ENCODE data around the gene TMEM150A. TPM values are rescaled to one million over a fixed set of nuclear protein-coding genes. Genes with fewer than 3 reads are reported as not detected.

Gene TMEM150A
- total and polyA plus RNA-seq, 2 of the 4 experiments (the other 2 are of a cell fraction) = 4.8 to 16.3 TPM

DNA sequence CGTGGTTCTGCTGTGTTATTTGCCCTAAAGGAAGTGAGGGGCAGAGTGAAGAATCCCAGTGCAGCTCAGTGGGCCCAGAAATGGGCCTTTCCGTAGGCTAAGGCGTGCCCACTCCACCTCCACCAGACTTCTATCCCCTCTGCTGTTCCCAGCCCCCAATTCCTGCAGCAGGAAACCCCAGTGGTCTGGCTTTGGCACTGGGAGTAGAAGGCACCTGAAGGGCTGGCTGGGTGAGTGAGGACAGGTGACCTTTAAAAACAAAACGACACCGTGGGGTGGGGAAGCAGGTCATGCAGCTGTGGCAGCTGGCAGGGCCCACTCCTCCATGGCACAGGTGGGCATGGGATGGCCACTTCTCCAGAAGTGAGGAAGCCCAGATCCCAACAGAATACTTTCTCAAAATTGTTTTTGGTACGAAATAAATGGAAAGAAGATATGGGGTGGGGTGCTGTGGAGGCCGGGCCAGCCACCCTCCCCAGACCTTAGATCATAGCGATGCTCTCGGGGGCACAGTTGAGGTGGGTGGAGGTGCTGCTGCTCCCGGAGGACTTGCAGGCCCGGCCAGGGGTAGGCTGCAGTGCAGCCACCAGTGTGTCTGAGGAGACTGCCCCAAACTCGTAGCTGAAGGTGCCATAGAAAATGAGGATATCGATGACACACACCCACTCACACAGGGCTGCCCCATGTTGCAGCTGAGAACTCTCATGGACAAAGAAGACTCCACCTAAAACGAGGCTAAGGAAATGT lies 3.7 kb downstream of the TMEM150A start:
- no peak overlapping the region for H3K9ac ChIP-seq (ENCODE audit: low read depth, low read length)
- peaks cover 25 to 69% of the 10 kb centered on the region in 2 experiments; a peak in 3 of 4 replicates for H3K79me1 ChIP-seq (ENCODE audit: low read depth in 1 of 2, low read length in 2 of 2)
- no peak overlapping the region for H3K4ac ChIP-seq (ENCODE audit: low read depth, low read length)
- no peak overlapping the region for H3K4me3 ChIP-seq (ENCODE audit: insufficient read depth, low read depth, low read length)
- no peak overlapping the region for H3K18ac ChIP-seq (ENCODE audit: low read depth, low read length)
- H2AK9ac ChIP-seq (replicated peaks; ENCODE audit: low read depth, low read length, poor library complexity) = no peak overlapping the region
- no peak for DNase-seq
- no peak overlapping the region for H2BK5ac ChIP-seq (ENCODE audit: low read depth, low read length, poor library complexity, severe bottlenecking)
- no peaks in the 10 kb centered on the region for H3K27me3 ChIP-seq (ENCODE audit: control insufficient read depth, insufficient read depth, low read length)
- no peak overlapping the region for H2BK15ac ChIP-seq (ENCODE audit: low read depth, low read length)
- no peak overlapping the region for H3K4me2 ChIP-seq (ENCODE audit: low read depth, low read length)
- intact Hi-C loops (cut with micrococcal nuclease) = no loop called here
- TF ChIP-seq MAFK (IDR thresholded peaks at IDR 0.05; ENCODE audit: low read depth, low read length) (no peak), BHLHE40 (IDR thresholded peaks at IDR 0.05; ENCODE audit: low read depth, low read length) (no peak), MAZ (IDR thresholded peaks at IDR 0.05; ENCODE audit: borderline replicate concordance, low read depth, low read length) (no peak), SMC3 (IDR thresholded peaks at IDR 0.05; ENCODE audit: low read depth, low read length) (no peak), CHD1 (IDR thresholded peaks at IDR 0.05; ENCODE audit: low read depth, low read length) (no peak), RAD21 (IDR thresholded peaks at IDR 0.05; ENCODE audit: low read length) (no peak), FOS (IDR thresholded peaks at IDR 0.05; ENCODE audit: low read depth, low read length) (no peak), NFE2L2 (IDR thresholded peaks at IDR 0.05; ENCODE audit: low read depth, low read length) (no peak), POLR2A (IDR thresholded peaks at IDR 0.05; ENCODE audit: low read depth, low read length) (no peak), CEBPB (IDR thresholded peaks at IDR 0.05; ENCODE audit: low read depth, low read length) (no peak), RCOR1 (IDR thresholded peaks at IDR 0.05; ENCODE audit: insufficient replicate concordance, low read length) (no peak), RFX5 (IDR thresholded peaks at IDR 0.05; ENCODE audit: low read depth, low read length) (no peak), MXI1 (IDR thresholded peaks at IDR 0.05; ENCODE audit: borderline replicate concordance, low read depth, low read length) (no peak)
- TF ChIP-seq, protein P1, sequence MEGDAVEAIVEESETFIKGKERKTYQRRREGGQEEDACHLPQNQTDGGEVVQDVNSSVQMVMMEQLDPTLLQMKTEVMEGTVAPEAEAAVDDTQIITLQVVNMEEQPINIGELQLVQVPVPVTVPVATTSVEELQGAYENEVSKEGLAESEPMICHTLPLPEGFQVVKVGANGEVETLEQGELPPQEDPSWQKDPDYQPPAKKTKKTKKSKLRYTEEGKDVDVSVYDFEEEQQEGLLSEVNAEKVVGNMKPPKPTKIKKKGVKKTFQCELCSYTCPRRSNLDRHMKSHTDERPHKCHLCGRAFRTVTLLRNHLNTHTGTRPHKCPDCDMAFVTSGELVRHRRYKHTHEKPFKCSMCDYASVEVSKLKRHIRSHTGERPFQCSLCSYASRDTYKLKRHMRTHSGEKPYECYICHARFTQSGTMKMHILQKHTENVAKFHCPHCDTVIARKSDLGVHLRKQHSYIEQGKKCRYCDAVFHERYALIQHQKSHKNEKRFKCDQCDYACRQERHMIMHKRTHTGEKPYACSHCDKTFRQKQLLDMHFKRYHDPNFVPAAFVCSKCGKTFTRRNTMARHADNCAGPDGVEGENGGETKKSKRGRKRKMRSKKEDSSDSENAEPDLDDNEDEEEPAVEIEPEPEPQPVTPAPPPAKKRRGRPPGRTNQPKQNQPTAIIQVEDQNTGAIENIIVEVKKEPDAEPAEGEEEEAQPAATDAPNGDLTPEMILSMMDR (conservative IDR thresholded peaks at IDR 0.05; ENCODE audit: low read depth, low read length) = no peak
- TF ChIP-seq, protein P2, sequence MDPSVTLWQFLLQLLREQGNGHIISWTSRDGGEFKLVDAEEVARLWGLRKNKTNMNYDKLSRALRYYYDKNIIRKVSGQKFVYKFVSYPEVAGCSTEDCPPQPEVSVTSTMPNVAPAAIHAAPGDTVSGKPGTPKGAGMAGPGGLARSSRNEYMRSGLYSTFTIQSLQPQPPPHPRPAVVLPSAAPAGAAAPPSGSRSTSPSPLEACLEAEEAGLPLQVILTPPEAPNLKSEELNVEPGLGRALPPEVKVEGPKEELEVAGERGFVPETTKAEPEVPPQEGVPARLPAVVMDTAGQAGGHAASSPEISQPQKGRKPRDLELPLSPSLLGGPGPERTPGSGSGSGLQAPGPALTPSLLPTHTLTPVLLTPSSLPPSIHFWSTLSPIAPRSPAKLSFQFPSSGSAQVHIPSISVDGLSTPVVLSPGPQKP (IDR thresholded peaks at IDR 0.05; ENCODE audit: borderline replicate concordance, low read depth, low read length) = no peak
- TF ChIP-seq, protein P3, sequence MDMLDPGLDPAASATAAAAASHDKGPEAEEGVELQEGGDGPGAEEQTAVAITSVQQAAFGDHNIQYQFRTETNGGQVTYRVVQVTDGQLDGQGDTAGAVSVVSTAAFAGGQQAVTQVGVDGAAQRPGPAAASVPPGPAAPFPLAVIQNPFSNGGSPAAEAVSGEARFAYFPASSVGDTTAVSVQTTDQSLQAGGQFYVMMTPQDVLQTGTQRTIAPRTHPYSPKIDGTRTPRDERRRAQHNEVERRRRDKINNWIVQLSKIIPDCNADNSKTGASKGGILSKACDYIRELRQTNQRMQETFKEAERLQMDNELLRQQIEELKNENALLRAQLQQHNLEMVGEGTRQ (IDR thresholded peaks at IDR 0.05; ENCODE audit: low read depth, low read length) = no peak
- dilution Hi-C loops (cut with HindIII; ENCODE audit: low sequenced_read_pairs, unreplicated experiment) = no loop called here
- no peak overlapping the region for H2AFZ ChIP-seq (replicated peaks; ENCODE audit: low read length, poor library complexity)
- in situ Hi-C loops (cut with MboI; ENCODE audit: low sequenced_read_pairs) = no loop called here
- H4K5ac ChIP-seq (ENCODE audit: low read depth, low read length) = no peak overlapping the region
- no peak overlapping the region for H4K91ac ChIP-seq (ENCODE audit: insufficient read depth, low read depth, low read length)
- H3K56ac ChIP-seq (ENCODE audit: extremely low read depth, insufficient read depth, low read length) = no peak overlapping the region
- no peak overlapping the region for H3K27ac ChIP-seq (ENCODE audit: insufficient read depth, low read length)
- H2BK120ac ChIP-seq (ENCODE audit: low read depth, low read length) = no peak overlapping the region
- no peaks in the 10 kb centered on the region for H3K9me3 ChIP-seq (ENCODE audit: control insufficient read depth, insufficient read depth, low read length)
- ChIA-PET CTCF (no interaction called here), POLR2A (ENCODE audit: unreplicated experiment) (no interaction called here)
- peaks cover 26% of the 10 kb centered on the region for H3K36me3 ChIP-seq (ENCODE audit: control insufficient read depth, insufficient read depth, low read length)
- H2BK20ac ChIP-seq (ENCODE audit: low read depth, low read length) = no peak overlapping the region
- ATAC-seq (ENCODE audit: low read depth) = no peak
- peaks cover 16% of the 10 kb centered on the region for H4K20me1 ChIP-seq (ENCODE audit: insufficient read depth, low read length)
- BruUV-seq (replicated peaks) = no TSS peak
- H3K14ac ChIP-seq (replicated peaks; ENCODE audit: low read depth, low read length) = no peak overlapping the region
- H3K23ac ChIP-seq (ENCODE audit: low read depth, low read length) = no peak overlapping the region
- H3K4me1 ChIP-seq (ENCODE audit: control insufficient read depth, insufficient read depth, low read length) = peaks cover 14% of the 10 kb centered on the region
- no peak overlapping the region for H4K8ac ChIP-seq (ENCODE audit: low read depth in 2 of 2, low read length in 2 of 2)
- no CpG with 5 or more reads among the region's 14 CpGs for WGBS, 2 experiments (ENCODE audit: extremely low coverage in 2 of 2, insufficient read length in 1 of 2)
- H2AK5ac ChIP-seq (ENCODE audit: low read depth, low read length) = no peak overlapping the region
- H3K9me1 ChIP-seq (ENCODE audit: insufficient read depth, low read length) = peaks cover 16% of the 10 kb centered on the region

Measured in IMR-90 (cell line).